NCI-H2227 (cell line): ENCODE data around the gene OPN1LW.
"Not testable (repeated sequence)": the region's sequence is repeated elsewhere in the genome, so short reads cannot be mapped to it uniquely, and the experiment has no call there.

Experiments
- DNase-seq: peaks from one replicate; lab custom pipeline; 2025; ENCODE audit not compliant: unreplicated experiment; lab: John Stamatoyannopoulos, UW

Gene OPN1LW

DNA sequence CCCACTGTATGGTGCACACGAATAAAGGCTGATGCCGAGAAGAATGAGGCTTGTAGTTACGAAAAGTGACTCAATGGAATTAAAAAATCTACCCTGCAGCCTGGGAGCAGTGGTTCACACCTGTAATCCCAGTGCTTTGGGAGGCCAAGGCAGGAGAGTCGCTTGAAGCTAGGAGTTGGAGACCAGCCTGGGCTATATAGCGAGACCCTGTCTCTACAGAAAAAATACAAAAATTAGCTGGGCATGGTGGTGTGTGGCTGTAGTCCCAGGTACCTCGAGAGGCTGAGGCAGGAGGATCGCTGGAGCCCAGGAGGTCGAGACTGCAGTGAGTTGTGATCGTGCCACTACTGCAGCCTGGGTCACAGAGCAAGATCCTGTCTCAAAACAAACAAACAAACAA lies 11.7 kb upstream of the OPN1LW start:
- DNase-seq, result no peak

DNA sequence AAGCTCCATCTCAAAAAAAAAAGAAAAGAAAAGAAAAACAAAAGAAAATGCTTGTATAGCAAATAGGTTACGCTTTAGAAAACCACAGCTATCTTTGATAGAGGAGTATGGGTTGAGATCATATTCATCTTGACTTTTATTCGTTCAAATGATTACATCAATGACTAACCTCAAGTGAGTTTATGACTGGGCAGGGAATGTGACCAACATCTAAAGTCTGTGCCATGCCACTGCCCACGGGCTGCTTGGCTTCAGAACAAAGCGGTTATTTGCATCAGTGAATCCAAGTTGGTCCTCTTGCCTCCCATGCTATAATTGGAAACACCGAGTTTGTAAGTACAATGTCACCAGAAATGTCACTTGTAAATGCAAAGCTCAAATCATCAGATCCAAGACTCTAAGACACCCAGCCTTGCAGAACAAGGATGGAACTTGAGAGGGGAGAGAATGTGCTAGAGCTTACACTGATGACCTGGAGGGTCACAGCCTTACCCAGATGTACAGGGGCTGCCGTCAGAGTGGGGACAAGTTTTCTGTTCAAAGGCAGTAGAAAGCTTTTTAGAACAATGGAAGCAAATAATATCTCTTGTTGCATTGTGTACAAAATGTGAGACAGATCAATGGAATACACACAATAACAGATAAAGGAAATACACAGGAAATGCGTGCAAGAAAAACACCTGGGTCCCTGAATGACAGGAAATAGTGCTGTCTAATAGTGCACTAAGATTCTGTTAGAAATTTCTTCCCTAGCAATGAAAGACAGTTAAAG lies 8.4 kb upstream of the OPN1LW start:
- no peak for DNase-seq

DNA sequence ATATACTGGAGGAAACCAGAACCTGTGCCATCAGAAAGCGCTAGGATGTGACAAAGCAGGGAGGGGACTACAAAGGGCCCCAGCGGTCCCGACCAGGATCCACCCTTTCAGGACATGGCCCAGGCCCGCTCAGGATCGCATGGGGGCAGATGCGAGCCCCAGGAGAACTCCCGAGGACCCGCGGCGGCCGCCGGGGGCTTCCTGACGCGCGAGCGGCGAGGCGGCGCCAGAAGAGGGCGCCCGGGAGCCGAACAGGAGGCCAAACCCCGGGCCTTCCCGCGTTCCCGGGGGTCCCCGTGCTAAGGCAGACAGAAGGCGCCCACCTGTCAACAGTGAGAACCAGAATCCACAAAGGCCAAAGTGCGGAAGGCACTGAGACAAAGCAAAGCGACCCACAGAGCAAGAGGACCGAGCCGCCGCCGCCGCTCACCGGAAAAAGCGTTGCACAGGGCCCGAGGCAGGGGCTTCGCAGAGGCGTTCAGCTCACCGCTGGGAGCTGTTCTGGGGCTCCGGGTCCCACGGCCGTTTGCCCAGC lies 7.3 kb upstream of the OPN1LW start:
- DNase-seq, result peak; percentile 88

- DNase-seq, result no peak
Observed at GRCh38 chrX:154138857-154139256, 5.2 kb upstream of the OPN1LW start.

DNA sequence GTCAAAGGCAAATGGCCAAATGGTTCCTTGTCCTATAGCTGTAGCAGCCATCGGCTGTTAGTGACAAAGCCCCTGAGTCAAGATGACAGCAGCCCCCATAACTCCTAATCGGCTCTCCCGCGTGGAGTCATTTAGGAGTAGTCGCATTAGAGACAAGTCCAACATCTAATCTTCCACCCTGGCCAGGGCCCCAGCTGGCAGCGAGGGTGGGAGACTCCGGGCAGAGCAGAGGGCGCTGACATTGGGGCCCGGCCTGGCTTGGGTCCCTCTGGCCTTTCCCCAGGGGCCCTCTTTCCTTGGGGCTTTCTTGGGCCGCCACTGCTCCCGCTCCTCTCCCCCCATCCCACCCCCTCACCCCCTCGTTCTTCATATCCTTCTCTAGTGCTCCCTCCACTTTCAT lies 3.8 kb upstream of the OPN1LW start:
- no peak for DNase-seq

GRCh38 chrX:154140742-154141141 lies 3.3 kb upstream of the OPN1LW start:
- DNase-seq, result no peak

- DNase-seq, result no peak
Observed at GRCh38 chrX:154142386-154142785, 1.7 kb upstream of the OPN1LW start.

GRCh38 chrX:154142950-154143745 lies 895 bp upstream of the OPN1LW start:
- DNase-seq, result no peak

- DNase-seq, result not testable (repeated sequence)
Observed at GRCh38 chrX:154151030-154151429, 7.0 kb downstream of the OPN1LW start.

- DNase-seq, result not testable (repeated sequence)
Observed at GRCh38 chrX:154156221-154156620, 12.2 kb downstream of the OPN1LW start.

GRCh38 chrX:154157207-154157606 lies 13.2 kb downstream of the OPN1LW start:
- DNase-seq, result not testable (repeated sequence)

- not testable (repeated sequence) for DNase-seq
Observed at GRCh38 chrX:154159345-154159744, 15.3 kb downstream of the OPN1LW start.

GRCh38 chrX:154164902-154165301 lies 20.9 kb downstream of the OPN1LW start:
- DNase-seq, result not testable (repeated sequence)

GRCh38 chrX:154168384-154168783 lies 24.3 kb downstream of the OPN1LW start:
- DNase-seq, result not testable (repeated sequence)

DNA sequence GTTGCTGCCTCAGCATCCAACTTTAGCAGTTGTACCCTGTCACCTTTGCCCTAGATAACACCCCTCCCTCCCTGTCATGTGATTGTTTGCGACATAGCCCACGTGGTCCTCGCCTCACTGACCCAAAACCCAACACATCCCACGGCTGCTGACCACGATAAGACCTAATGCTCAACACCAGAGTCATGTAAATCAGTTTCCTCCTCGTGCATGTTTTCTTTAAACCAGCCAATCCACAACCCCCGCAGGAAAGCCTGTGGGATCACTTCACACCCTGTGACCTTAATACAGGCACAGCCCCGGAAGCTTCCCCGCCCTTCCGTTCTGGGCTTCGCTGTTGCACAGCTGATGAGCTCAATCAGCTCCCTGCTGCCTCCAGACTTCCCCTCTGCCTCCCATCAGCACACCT lies 28.5 kb downstream of the OPN1LW start:
- not testable (repeated sequence) for DNase-seq

DNA sequence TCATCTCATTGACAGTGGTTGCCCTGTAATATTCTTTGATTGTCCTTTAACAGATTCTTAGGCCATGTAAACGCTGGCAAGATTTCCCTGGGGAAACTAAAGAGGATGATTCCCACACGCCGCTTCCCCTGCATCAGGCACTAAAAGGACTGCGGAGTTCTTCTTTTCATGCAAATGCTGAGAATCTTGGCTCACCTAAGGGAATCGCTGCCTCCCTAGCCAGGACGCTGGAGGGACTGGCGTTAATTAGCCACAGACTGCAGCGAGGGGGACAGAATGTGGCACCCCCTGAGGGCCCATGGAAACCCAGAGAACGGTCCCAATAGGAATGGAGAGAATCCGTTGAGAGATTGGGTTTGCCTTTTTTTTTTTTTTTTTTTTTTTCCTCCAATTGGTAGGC lies 30.3 kb downstream of the OPN1LW start:
- not testable (repeated sequence) for DNase-seq

DNA sequence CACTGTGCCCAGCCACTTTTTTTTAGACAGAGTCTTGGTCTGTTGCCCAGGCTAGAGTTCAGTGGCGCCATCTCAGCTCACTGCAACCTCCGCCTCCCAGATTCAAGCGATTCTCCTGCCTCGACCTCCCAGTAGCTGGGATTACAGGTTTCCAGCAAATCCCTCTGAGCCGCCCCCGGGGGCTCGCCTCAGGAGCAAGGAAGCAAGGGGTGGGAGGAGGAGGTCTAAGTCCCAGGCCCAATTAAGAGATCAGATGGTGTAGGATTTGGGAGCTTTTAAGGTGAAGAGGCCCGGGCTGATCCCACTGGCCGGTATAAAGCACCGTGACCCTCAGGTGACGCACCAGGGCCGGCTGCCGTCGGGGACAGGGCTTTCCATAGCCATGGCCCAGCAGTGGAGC lies 38.3 kb downstream of the OPN1LW start, which contains the start of gene OPN1MW:
OPN1MW (plus strand) TSS at position 301 of the 400 bp plus-strand sequence; CDS start at position 383, 82 bp downstream.
- not testable (repeated sequence) for DNase-seq

- DNase-seq, result not testable (repeated sequence)
Observed at GRCh38 chrX:154183794-154184193, 39.8 kb downstream of the OPN1LW start.

DNA sequence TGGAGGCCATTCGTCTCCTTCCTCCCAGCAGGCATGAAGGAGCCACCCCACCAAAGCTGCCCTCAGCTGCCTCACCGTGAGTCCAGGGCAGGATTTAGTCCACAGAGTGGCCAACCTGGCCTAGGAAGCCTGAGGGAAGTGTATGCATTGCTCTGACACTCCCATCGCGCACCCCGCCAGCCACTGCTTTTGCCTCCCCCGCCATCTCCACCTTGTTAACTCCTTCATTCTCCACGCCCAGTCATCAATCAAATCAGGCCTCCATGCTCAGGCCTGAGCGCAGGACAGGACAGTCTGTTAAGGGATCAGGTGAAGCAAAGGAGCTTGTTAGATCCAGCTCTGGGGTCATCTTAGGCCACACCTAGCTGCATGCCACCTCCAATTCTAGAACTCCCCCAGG lies 48.8 kb downstream of the OPN1LW start:
- DNase-seq, result not testable (repeated sequence)

GRCh38 chrX:154194316-154194715 lies 50.3 kb downstream of the OPN1LW start:
- not testable (repeated sequence) for DNase-seq

DNA sequence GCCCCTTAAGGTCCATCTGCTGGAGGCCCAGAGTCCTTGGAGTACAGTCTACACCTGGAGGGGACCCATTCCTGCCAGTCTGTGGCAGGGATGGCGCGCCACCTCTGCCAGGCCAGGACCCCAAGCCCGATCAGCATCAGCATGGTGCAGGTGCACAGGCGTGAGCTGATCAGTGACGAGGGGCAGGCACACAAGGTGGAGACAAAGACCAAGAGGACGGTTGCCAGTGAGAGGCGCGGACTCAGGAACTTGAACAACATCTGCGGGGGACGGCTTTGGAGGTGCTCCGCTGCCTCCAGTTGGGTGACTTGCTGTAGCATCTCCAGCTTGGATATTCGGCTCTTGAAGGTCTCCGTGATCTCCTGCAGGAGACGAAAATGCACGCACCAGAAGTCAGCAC lies 52.4 kb downstream of the OPN1LW start:
- not testable (repeated sequence) for DNase-seq
